Adrenal gland (tissue), 5 donors: ENCODE results near the gene SEMA5A.

Source experiments
- POLR2A ChIP-seq, 2 donors: fragments of 450-650 bp; IDR thresholded peaks; one replicate each; pipeline ENCODE4 v1.6.1; 2017; ENCODE audit warnings: antibody characterized with exemption in 2 of 2, mild to moderate bottlenecking in 2 of 2, moderate library complexity in 1 of 2
- TF ChIP-seq, protein P1 (sequence below), 6 experiments: fragments of 450-650 bp in 4 of 6; fragments of 200-600 bp in 2 of 6; sonication (generic) in 1 of 6; IDR thresholded peaks; 1 replicate in 5 of 6; 2 replicates in 1 of 6; pipeline versions ENCODE4 v1.5.1 to v1.8.0; 2016 to 2021; ENCODE audit warnings: antibody characterized with exemption in 6 of 6, mild to moderate bottlenecking in 2 of 6, moderate library complexity in 1 of 6
- donor health status: DM: no; HTN: no; CAD: no.

DNA sequence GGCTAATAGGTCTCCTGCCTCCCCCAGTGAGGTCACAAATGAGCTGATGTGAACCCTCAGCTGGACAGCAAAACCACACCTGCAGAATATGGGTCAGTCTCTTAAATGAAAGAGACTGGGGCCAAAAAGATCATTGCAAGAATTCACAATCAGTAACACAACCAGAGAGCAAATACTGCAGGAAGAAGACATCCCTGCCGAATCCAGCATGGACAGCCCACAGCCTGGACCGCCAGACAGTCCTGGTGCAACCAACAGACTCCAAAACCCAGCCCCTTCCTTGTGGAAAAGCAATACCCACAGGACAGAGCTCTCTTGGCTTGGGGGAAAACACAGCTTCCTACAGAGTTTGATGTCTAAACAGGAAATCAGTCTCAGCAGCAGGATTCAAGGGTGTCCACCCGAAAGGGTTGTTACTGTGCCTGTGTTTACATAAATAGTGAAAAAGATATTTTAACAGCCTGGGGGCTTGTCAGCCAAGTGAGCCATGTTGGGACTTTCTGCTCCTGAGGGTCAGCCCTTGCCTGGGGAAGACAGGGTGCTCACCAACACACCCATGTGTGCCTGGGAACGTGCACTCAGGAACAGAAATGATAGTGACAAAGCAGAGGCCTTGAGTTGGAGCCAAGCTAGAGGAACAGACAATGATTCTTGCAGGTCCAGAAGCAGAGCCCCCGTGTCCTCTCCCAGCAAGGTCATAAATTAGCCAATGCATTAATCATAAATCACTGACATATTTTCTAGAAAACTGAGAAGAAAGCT is 106.2 kb downstream of the SEMA5A start:
- TF ChIP-seq, protein P1, sequence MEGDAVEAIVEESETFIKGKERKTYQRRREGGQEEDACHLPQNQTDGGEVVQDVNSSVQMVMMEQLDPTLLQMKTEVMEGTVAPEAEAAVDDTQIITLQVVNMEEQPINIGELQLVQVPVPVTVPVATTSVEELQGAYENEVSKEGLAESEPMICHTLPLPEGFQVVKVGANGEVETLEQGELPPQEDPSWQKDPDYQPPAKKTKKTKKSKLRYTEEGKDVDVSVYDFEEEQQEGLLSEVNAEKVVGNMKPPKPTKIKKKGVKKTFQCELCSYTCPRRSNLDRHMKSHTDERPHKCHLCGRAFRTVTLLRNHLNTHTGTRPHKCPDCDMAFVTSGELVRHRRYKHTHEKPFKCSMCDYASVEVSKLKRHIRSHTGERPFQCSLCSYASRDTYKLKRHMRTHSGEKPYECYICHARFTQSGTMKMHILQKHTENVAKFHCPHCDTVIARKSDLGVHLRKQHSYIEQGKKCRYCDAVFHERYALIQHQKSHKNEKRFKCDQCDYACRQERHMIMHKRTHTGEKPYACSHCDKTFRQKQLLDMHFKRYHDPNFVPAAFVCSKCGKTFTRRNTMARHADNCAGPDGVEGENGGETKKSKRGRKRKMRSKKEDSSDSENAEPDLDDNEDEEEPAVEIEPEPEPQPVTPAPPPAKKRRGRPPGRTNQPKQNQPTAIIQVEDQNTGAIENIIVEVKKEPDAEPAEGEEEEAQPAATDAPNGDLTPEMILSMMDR (IDR thresholded peaks at IDR 0.05) = no peak
- TF ChIP-seq POLR2A (IDR thresholded peaks at IDR 0.05) = no peak
